Measurements from ENCODE around the gene LPCAT1. TPM values are rescaled to one million over a fixed set of nuclear protein-coding genes. Genes with fewer than 3 reads are reported as not detected.

Gene LPCAT1
- total and polyA plus RNA-seq, 2 experiments from 2014 or later = 44.1 to 56.0 TPM

DNA sequence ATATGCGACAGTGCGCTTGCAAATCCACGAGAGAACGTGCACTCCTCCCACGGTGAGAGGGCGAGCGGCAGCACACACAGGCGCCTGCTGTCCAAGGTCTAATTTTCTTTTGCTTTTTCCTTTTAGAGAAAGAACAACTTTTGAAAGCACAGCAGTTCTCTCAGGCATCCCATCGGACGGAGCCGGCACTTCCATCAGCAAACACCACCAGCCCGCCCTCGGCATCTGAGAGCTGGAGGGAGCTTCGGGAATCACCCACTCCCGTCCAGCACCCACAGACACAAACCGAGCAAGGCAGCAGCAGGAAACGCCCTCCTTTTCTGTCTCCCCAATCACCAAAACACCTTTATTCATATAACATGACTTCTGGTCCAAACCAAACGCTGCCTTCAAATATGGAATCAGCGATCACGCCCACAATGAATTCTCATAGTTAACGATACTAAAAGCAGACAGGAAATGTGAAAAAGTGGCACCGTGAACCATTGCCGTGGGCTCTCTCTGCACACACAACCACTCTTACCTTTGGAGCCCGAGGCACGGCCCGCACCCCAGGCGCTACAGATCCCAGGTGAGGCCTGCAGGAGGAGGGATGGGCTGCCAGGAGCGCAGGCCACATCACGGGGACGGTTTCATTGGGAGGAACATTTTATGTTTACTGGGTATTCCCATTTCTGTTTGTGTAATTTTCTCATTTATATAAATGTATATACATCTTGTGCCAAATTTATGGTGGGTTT lies 14.2 kb downstream of the LPCAT1 start:
- Histone ChIP-seq H3K36me3 (replicated peaks; ENCODE audit: insufficient read depth, low read depth) (no peaks in the 10 kb centered on the region), H3K27ac (no peak overlapping the region), H3K4me3 (no peak overlapping the region), H4K20me1 (ENCODE audit: insufficient read depth, poor library complexity, severe bottlenecking) (peaks cover 35% of the 10 kb centered on the region), H3K79me2 (peaks cover 84% of the 10 kb centered on the region), H3K9me2 (replicated peaks; ENCODE audit: insufficient read depth) (no peaks in the 10 kb centered on the region), H3K4me2 (no peak overlapping the region), H3K9me3 (ENCODE audit: low read depth) (no peaks in the 10 kb centered on the region), H3K4me1 (ENCODE audit: insufficient read depth) (no peaks in the 10 kb centered on the region), H2AFZ (no peak overlapping the region), H3K27me3 (no peaks in the 10 kb centered on the region)
- DNase-seq (ENCODE audit: low spot score) = no peak
- 94% methylated on average over 30 of the region's 30 CpGs for whole genome bisulfite sequencing (ENCODE audit: low lambda C conversion rate, missing lambda C conversion rate)
- no peak for TF ChIP-seq EZH2phosphoT487 (IDR thresholded peaks at IDR 0.05; ENCODE audit: low read depth, severe bottlenecking, unreplicated experiment)
- TF ChIP-seq EZH2 (IDR thresholded peaks at IDR 0.05; ENCODE audit: borderline replicate concordance) = no peak
- TF ChIP-seq CTCF (IDR thresholded peaks at IDR 0.05; ENCODE audit: poor library complexity) = no peak

DNA sequence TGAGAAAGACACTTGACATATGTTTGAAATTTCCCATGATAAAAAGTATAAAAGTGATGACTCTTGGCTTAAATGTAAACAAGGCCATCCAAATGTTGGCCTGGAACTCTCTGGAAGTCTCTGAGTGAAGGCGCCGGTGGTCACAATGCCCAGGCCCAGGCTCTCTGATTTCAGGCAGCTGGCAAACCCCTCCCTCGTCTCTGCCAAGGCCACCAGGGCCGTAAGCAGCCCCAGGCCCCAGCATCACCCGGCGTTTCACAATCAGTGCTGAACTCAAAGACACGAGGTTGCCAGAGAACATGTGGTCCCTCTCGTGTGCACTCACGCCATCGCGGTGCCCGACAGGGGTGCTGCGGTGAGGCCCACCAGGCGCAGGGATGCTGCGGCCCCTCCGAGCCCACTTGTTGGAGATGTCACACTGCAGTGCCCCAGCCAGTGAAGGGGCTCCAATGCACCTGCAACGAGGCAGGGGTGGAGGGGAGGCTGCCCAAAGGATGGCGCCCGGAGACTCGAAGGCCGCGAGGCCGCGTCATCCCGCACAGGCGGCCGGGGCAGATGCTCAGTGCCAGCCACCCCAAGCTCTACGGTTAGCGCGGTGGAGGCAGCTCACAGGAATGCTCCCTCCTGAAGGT lies 15.0 kb downstream of the LPCAT1 start:
- H3K4me3 ChIP-seq = no peak overlapping the region
- H3K9me3 ChIP-seq (ENCODE audit: low read depth) = no peaks in the 10 kb centered on the region
- H2AFZ ChIP-seq = no peak overlapping the region
- H3K9me2 ChIP-seq (replicated peaks; ENCODE audit: insufficient read depth) = no peaks in the 10 kb centered on the region
- H3K27ac ChIP-seq = no peak overlapping the region
- TF ChIP-seq EZH2 (IDR thresholded peaks at IDR 0.05; ENCODE audit: borderline replicate concordance) = no peak
- TF ChIP-seq EZH2phosphoT487 (IDR thresholded peaks at IDR 0.05; ENCODE audit: low read depth, severe bottlenecking, unreplicated experiment) = no peak
- no peak for TF ChIP-seq CTCF (IDR thresholded peaks at IDR 0.05; ENCODE audit: poor library complexity)
- H3K4me1 ChIP-seq (ENCODE audit: insufficient read depth) = no peaks in the 10 kb centered on the region
- no peaks in the 10 kb centered on the region for H3K36me3 ChIP-seq (replicated peaks; ENCODE audit: insufficient read depth, low read depth)
- WGBS (ENCODE audit: low lambda C conversion rate, missing lambda C conversion rate) = 95% methylated on average over 27 of the region's 30 CpGs
- H3K27me3 ChIP-seq = no peaks in the 10 kb centered on the region
- H3K4me2 ChIP-seq = no peak overlapping the region
- no peak for DNase-seq (ENCODE audit: low spot score)
- H4K20me1 ChIP-seq (ENCODE audit: insufficient read depth, poor library complexity, severe bottlenecking) = peaks cover 38% of the 10 kb centered on the region
- peaks cover 83% of the 10 kb centered on the region for H3K79me2 ChIP-seq

DNA sequence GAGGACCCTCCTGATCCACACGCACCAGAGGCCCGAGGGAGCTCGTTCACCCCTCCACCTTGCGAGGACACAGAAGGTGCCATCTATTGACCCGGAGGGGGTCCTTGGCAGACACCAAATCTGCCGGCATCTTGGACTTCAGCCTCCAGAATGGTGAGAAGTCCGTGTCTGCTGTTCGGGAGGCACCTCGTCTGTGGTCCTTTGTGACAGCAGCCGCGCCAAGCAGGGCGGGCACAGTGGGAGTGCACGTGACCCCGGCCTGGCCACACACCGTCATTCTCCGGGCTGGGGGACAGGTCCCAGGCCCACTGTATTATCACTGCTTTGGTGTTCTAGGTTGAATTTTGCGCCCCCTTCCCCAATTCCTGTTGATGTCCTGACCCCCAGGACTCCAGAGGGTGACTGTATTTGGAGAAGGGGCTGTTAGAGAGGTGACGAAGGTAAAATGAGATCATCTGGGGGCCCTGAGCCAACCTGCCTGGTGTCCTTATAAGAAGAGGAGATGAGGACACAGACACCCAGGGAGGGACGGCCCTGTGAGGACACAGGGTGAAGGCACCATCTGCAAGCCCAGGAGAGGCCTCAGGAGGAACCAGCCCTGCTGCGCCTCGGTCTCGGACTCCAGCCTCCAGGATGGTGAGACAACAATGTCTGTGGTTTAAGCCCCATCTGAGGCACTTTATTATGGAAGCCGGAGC lies 15.7 kb downstream of the LPCAT1 start:
- no peaks in the 10 kb centered on the region for H3K27me3 ChIP-seq
- H3K4me1 ChIP-seq (ENCODE audit: insufficient read depth) = no peaks in the 10 kb centered on the region
- H3K27ac ChIP-seq = no peak overlapping the region
- DNase-seq (ENCODE audit: low spot score) = no peak
- H3K4me3 ChIP-seq = no peak overlapping the region
- TF ChIP-seq CTCF (IDR thresholded peaks at IDR 0.05; ENCODE audit: poor library complexity) = no peak
- TF ChIP-seq EZH2 (IDR thresholded peaks at IDR 0.05; ENCODE audit: borderline replicate concordance) = no peak
- TF ChIP-seq EZH2phosphoT487 (IDR thresholded peaks at IDR 0.05; ENCODE audit: low read depth, severe bottlenecking, unreplicated experiment) = no peak
- no peak overlapping the region for H3K4me2 ChIP-seq
- no peak overlapping the region for H2AFZ ChIP-seq
- no peaks in the 10 kb centered on the region for H3K36me3 ChIP-seq (replicated peaks; ENCODE audit: insufficient read depth, low read depth)
- H3K9me2 ChIP-seq (replicated peaks; ENCODE audit: insufficient read depth) = no peaks in the 10 kb centered on the region
- H3K79me2 ChIP-seq = peaks cover 82% of the 10 kb centered on the region
- 94% methylated on average over 23 of the region's 23 CpGs for WGBS (ENCODE audit: low lambda C conversion rate, missing lambda C conversion rate)
- H3K9me3 ChIP-seq (ENCODE audit: low read depth) = no peaks in the 10 kb centered on the region
- H4K20me1 ChIP-seq (ENCODE audit: insufficient read depth, poor library complexity, severe bottlenecking) = peaks cover 45% of the 10 kb centered on the region
